Measurements from ENCODE around the gene UNC79. TPM values are rescaled to one million over a fixed set of nuclear protein-coding genes. Genes with fewer than 3 reads are reported as not detected.
A peak's percentile ranks its signal among the peaks of the same experiment; 100 is the strongest.
"Not testable (repeated sequence)": the region's sequence is repeated elsewhere in the genome, so short reads cannot be mapped to it uniquely, and the experiment has no call there.

UNC79 gene
- total and polyA plus RNA-seq, 2 donors = 0.05 to 0.11 TPM

- no peaks in the 10 kb centered on the region for H3K9me3 ChIP-seq (ENCODE audit: control insufficient read depth in 2 of 2, insufficient read depth in 1 of 2, low read length in 1 of 2)
- no peak overlapping the region for H3K4me3 ChIP-seq (ENCODE audit: low read length in 2 of 2)
- H3K27me3 ChIP-seq (ENCODE audit: control insufficient read depth in 2 of 2, insufficient read depth in 1 of 2, low read length in 1 of 2) = no peaks in the 10 kb centered on the region
- no peak overlapping the region for H3K27ac ChIP-seq (ENCODE audit: low read depth in 1 of 2, low read length in 1 of 2)
- WGBS = 98% methylated on average over 3 of the region's 3 CpGs
- DNase-seq (ENCODE audit: low read depth in 6 of 9, low spot score in 9 of 9) = no peak
- H3K36me3 ChIP-seq (ENCODE audit: control insufficient read depth in 2 of 2, insufficient read depth in 2 of 2, low read length in 1 of 2) = no peaks in the 10 kb centered on the region
- no peaks in the 10 kb centered on the region for H3K4me1 ChIP-seq (ENCODE audit: control insufficient read depth in 2 of 2, insufficient read depth in 2 of 2, low read length in 2 of 2)
Observed at GRCh38 chr14:93520053-93520607, 89.4 kb downstream of the UNC79 start.

- H3K27me3 ChIP-seq (ENCODE audit: control insufficient read depth in 2 of 2, insufficient read depth in 1 of 2, low read length in 1 of 2) = no peaks in the 10 kb centered on the region
- no peaks in the 10 kb centered on the region for H3K9me3 ChIP-seq (ENCODE audit: control insufficient read depth in 2 of 2, insufficient read depth in 1 of 2, low read length in 1 of 2)
- H3K4me3 ChIP-seq (ENCODE audit: low read length in 2 of 2) = no peak overlapping the region
- H3K36me3 ChIP-seq (ENCODE audit: control insufficient read depth in 2 of 2, insufficient read depth in 2 of 2, low read length in 1 of 2) = no peaks in the 10 kb centered on the region
- H3K4me1 ChIP-seq (ENCODE audit: control insufficient read depth in 2 of 2, insufficient read depth in 2 of 2, low read length in 2 of 2) = no peaks in the 10 kb centered on the region
- no peak for DNase-seq (ENCODE audit: low read depth in 6 of 9, low spot score in 9 of 9)
- no peak overlapping the region for H3K27ac ChIP-seq (ENCODE audit: low read depth in 1 of 2, low read length in 1 of 2)
Observed at GRCh38 chr14:93522221-93522620, 91.5 kb downstream of the UNC79 start.

GRCh38 chr14:93525216-93525615 is 94.5 kb downstream of the UNC79 start:
- H3K9me3 ChIP-seq (ENCODE audit: control insufficient read depth in 2 of 2, insufficient read depth in 1 of 2, low read length in 1 of 2); DNase-seq (ENCODE audit: low read depth in 6 of 9, low spot score in 9 of 9); H3K36me3 ChIP-seq (ENCODE audit: control insufficient read depth in 2 of 2, insufficient read depth in 2 of 2, low read length in 1 of 2); H3K27me3 ChIP-seq (ENCODE audit: control insufficient read depth in 2 of 2, insufficient read depth in 1 of 2, low read length in 1 of 2); H3K4me1 ChIP-seq (ENCODE audit: control insufficient read depth in 2 of 2, insufficient read depth in 2 of 2, low read length in 2 of 2); H3K4me3 ChIP-seq (ENCODE audit: low read length in 2 of 2); H3K27ac ChIP-seq (ENCODE audit: low read depth in 1 of 2, low read length in 1 of 2): not testable (repeated sequence)
- 92% methylated on average over 5 of the region's 5 CpGs for WGBS

GRCh38 chr14:93525696-93526451 is 95.1 kb downstream of the UNC79 start:
- H3K27ac ChIP-seq (ENCODE audit: low read depth in 1 of 2, low read length in 1 of 2) = no peak overlapping the region
- no peaks in the 10 kb centered on the region for H3K9me3 ChIP-seq (ENCODE audit: control insufficient read depth in 2 of 2, insufficient read depth in 1 of 2, low read length in 1 of 2)
- H3K4me1 ChIP-seq (ENCODE audit: control insufficient read depth in 2 of 2, insufficient read depth in 2 of 2, low read length in 2 of 2) = no peaks in the 10 kb centered on the region
- no peaks in the 10 kb centered on the region for H3K27me3 ChIP-seq (ENCODE audit: control insufficient read depth in 2 of 2, insufficient read depth in 1 of 2, low read length in 1 of 2)
- 98% methylated on average over 2 of the region's 2 CpGs for WGBS
- no peaks in the 10 kb centered on the region for H3K36me3 ChIP-seq (ENCODE audit: control insufficient read depth in 2 of 2, insufficient read depth in 2 of 2, low read length in 1 of 2)
- H3K4me3 ChIP-seq (ENCODE audit: low read length in 2 of 2) = no peak overlapping the region
- DNase-seq (ENCODE audit: low read depth in 6 of 9, low spot score in 9 of 9) = no peak

DNA sequence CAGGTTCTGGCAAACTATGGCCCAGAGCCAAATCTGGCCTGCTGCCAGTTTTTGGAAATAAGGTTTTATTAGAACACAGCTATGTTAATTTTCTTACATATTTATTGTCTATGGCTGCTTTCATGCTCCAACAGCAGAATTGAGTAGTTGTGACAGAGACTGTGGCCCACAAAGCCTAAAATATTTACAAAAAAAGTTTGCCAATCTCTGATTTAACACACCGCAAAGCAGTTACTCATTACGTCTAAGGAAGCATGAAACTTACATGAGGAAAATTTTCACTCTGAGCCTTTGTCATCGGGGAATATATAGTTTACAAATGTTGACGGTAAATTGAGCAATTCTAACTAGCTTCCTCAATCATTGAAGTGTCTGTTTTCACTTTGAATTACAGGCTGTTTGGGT is 96.5 kb downstream of the UNC79 start:
- Histone ChIP-seq H3K27ac (ENCODE audit: low read depth in 1 of 2, low read length in 1 of 2) (no peak overlapping the region), H3K9me3 (ENCODE audit: control insufficient read depth in 2 of 2, insufficient read depth in 1 of 2, low read length in 1 of 2) (no peaks in the 10 kb centered on the region), H3K4me1 (ENCODE audit: control insufficient read depth in 2 of 2, insufficient read depth in 2 of 2, low read length in 2 of 2) (no peaks in the 10 kb centered on the region), H3K4me3 (ENCODE audit: low read length in 2 of 2) (no peak overlapping the region), H3K36me3 (ENCODE audit: control insufficient read depth in 2 of 2, insufficient read depth in 2 of 2, low read length in 1 of 2) (no peaks in the 10 kb centered on the region), H3K27me3 (ENCODE audit: control insufficient read depth in 2 of 2, insufficient read depth in 1 of 2, low read length in 1 of 2) (no peaks in the 10 kb centered on the region)
- DNase-seq (ENCODE audit: low read depth in 6 of 9, low spot score in 9 of 9) = peak in 1 of 9 donors; percentile 21
- 79% methylated on average over 4 of the region's 4 CpGs for WGBS

- H3K36me3 ChIP-seq (ENCODE audit: control insufficient read depth in 2 of 2, insufficient read depth in 2 of 2, low read length in 1 of 2) = no peaks in the 10 kb centered on the region
- H3K4me3 ChIP-seq (ENCODE audit: low read length in 2 of 2) = no peak overlapping the region
- no peaks in the 10 kb centered on the region for H3K27me3 ChIP-seq (ENCODE audit: control insufficient read depth in 2 of 2, insufficient read depth in 1 of 2, low read length in 1 of 2)
- DNase-seq (ENCODE audit: low read depth in 6 of 9, low spot score in 9 of 9) = no peak
- H3K9me3 ChIP-seq (ENCODE audit: control insufficient read depth in 2 of 2, insufficient read depth in 1 of 2, low read length in 1 of 2) = no peaks in the 10 kb centered on the region
- 97% methylated on average over 1 of the region's 1 CpG for WGBS
- H3K4me1 ChIP-seq (ENCODE audit: control insufficient read depth in 2 of 2, insufficient read depth in 2 of 2, low read length in 2 of 2) = no peaks in the 10 kb centered on the region
- no peak overlapping the region for H3K27ac ChIP-seq (ENCODE audit: low read depth in 1 of 2, low read length in 1 of 2)
Observed at GRCh38 chr14:93528884-93529558, 98.3 kb downstream of the UNC79 start.

DNA sequence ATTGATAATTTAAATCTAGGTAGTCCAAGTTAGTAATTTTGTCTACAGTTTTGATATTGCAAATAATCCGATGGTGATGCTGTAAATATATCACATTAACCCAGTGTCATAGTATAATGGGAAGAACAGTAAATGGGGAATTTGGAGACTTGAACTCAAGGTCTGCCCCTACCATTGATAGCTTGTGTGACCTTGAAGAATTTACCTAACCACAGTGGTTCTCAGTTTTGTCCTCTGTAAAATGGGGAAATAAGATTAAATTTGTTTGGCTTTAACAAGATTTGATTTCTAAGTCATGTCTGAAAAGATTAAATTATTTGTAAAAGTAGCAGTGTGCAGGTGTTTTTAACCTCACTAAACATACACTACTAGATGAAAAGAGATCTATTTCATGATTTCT is 100.9 kb downstream of the UNC79 start:
- DNase-seq (ENCODE audit: low read depth in 6 of 9, low spot score in 9 of 9) = no peak
- WGBS = 96% methylated on average over 1 of the region's 1 CpG
- Histone ChIP-seq H3K27me3 (ENCODE audit: control insufficient read depth in 2 of 2, insufficient read depth in 1 of 2, low read length in 1 of 2) (no peaks in the 10 kb centered on the region), H3K36me3 (ENCODE audit: control insufficient read depth in 2 of 2, insufficient read depth in 2 of 2, low read length in 1 of 2) (no peaks in the 10 kb centered on the region), H3K27ac (ENCODE audit: low read depth in 1 of 2, low read length in 1 of 2) (no peak overlapping the region), H3K4me3 (ENCODE audit: low read length in 2 of 2) (no peak overlapping the region), H3K4me1 (ENCODE audit: control insufficient read depth in 2 of 2, insufficient read depth in 2 of 2, low read length in 2 of 2) (no peaks in the 10 kb centered on the region), H3K9me3 (ENCODE audit: control insufficient read depth in 2 of 2, insufficient read depth in 1 of 2, low read length in 1 of 2) (no peaks in the 10 kb centered on the region)

- no peak for DNase-seq (ENCODE audit: low read depth in 6 of 9, low spot score in 9 of 9)
- Histone ChIP-seq H3K9me3 (ENCODE audit: control insufficient read depth in 2 of 2, insufficient read depth in 1 of 2, low read length in 1 of 2) (no peaks in the 10 kb centered on the region), H3K4me1 (ENCODE audit: control insufficient read depth in 2 of 2, insufficient read depth in 2 of 2, low read length in 2 of 2) (no peaks in the 10 kb centered on the region), H3K36me3 (ENCODE audit: control insufficient read depth in 2 of 2, insufficient read depth in 2 of 2, low read length in 1 of 2) (no peaks in the 10 kb centered on the region), H3K27me3 (ENCODE audit: control insufficient read depth in 2 of 2, insufficient read depth in 1 of 2, low read length in 1 of 2) (no peaks in the 10 kb centered on the region), H3K4me3 (ENCODE audit: low read length in 2 of 2) (no peak overlapping the region), H3K27ac (ENCODE audit: low read depth in 1 of 2, low read length in 1 of 2) (no peak overlapping the region)
- 70% methylated on average over 2 of the region's 2 CpGs for WGBS
Observed at GRCh38 chr14:93532541-93532940, 101.8 kb downstream of the UNC79 start.

DNA sequence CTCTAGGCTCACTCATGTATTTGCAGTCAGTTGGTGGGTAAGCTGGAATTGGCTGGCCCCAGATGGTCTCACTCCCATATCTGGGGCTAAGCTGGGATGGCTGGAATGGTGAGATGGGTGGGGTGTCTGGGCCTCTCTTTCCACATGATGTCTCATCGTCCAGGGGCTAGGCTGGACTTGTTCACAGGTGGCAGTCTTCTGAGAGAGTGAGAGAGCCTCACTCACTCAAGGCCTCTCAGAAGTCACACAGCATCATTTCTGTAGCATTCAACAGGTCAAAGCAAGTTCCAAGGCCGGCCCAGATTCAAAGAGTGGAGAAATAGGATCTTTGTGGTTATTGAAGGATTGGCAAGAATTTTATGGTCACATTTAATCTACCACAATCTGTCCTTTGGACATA is 102.7 kb downstream of the UNC79 start:
- H3K27me3 ChIP-seq (ENCODE audit: control insufficient read depth in 2 of 2, insufficient read depth in 1 of 2, low read length in 1 of 2) = no peaks in the 10 kb centered on the region
- no peaks in the 10 kb centered on the region for H3K4me1 ChIP-seq (ENCODE audit: control insufficient read depth in 2 of 2, insufficient read depth in 2 of 2, low read length in 2 of 2)
- H3K4me3 ChIP-seq (ENCODE audit: low read length in 2 of 2) = no peak overlapping the region
- no peaks in the 10 kb centered on the region for H3K9me3 ChIP-seq (ENCODE audit: control insufficient read depth in 2 of 2, insufficient read depth in 1 of 2, low read length in 1 of 2)
- no peak for DNase-seq (ENCODE audit: low read depth in 6 of 9, low spot score in 9 of 9)
- no peaks in the 10 kb centered on the region for H3K36me3 ChIP-seq (ENCODE audit: control insufficient read depth in 2 of 2, insufficient read depth in 2 of 2, low read length in 1 of 2)
- 90% methylated on average over 2 of the region's 2 CpGs for WGBS
- H3K27ac ChIP-seq (ENCODE audit: low read depth in 1 of 2, low read length in 1 of 2) = no peak overlapping the region

All from thymus (tissue), 11 donors.